ENCODE results near the gene BIK. TPM values are rescaled to one million over a fixed set of nuclear protein-coding genes. Genes with fewer than 3 reads are reported as not detected.
"Not testable (repeated sequence)": the region's sequence is repeated elsewhere in the genome, so short reads cannot be mapped to it uniquely, and the experiment has no call there.

The BIK gene
- total RNA-seq, 1 donor from 2014 or later = 9.9 TPM

GRCh38 chr22:43142880-43143562 is 32.5 kb downstream of the BIK start, which contains the start of gene MCAT:
TSS of gene MCAT (minus strand) at chr22:43143398. CDS start at chr22:43143348, 50 bp downstream.
- peaks cover 6% of the 10 kb centered on the region for H3K36me3 Mint-ChIP-seq
- no peaks in the 10 kb centered on the region for H3K9me3 Mint-ChIP-seq
- TF ChIP-seq CTCF (IDR thresholded peaks at IDR 0.05; ENCODE audit: unreplicated experiment) = no peak
- peak within 1 kb of the TSS; percentile 94 for H3K27ac Mint-ChIP-seq
- H3K4me3 Mint-ChIP-seq = peak within 1 kb of the TSS; percentile 84
- peaks cover 18% of the 10 kb centered on the region for H3K4me1 Mint-ChIP-seq
- no peaks in the 10 kb centered on the region for H3K27me3 Mint-ChIP-seq (ENCODE audit: low read depth)
- peak; percentile 55 to 78 for DNase-seq (ENCODE audit: low spot score in 2 of 2, unreplicated experiment in 2 of 2)

- no peak for TF ChIP-seq CTCF (IDR thresholded peaks at IDR 0.05; ENCODE audit: unreplicated experiment)
- peak overlapping the region; percentile 47 for H3K4me3 Mint-ChIP-seq
Observed at GRCh38 chr22:43144949-43145348, 34.4 kb downstream of the BIK start.

GRCh38 chr22:43145371-43145770 is 34.8 kb downstream of the BIK start:
- H3K4me3 Mint-ChIP-seq; H3K36me3 Mint-ChIP-seq; H3K9me3 Mint-ChIP-seq; DNase-seq (ENCODE audit: low spot score in 2 of 2, unreplicated experiment in 2 of 2); H3K27ac Mint-ChIP-seq; H3K27me3 Mint-ChIP-seq (ENCODE audit: low read depth): not testable (repeated sequence)
- peaks cover 18% of the 10 kb centered on the region for H3K4me1 Mint-ChIP-seq

More at GRCh38 chr22:43144949-43145348, 34.4 kb downstream of the BIK start:
- DNase-seq (ENCODE audit: low spot score in 2 of 2, unreplicated experiment in 2 of 2) = no peak
- H3K27ac Mint-ChIP-seq = peak overlapping the region; percentile 84
- peaks cover 2% of the 10 kb centered on the region for H3K36me3 Mint-ChIP-seq
- H3K9me3 Mint-ChIP-seq = no peaks in the 10 kb centered on the region
- H3K27me3 Mint-ChIP-seq (ENCODE audit: low read depth) = no peaks in the 10 kb centered on the region
- H3K4me1 Mint-ChIP-seq = peaks cover 18% of the 10 kb centered on the region

- not testable (repeated sequence) for H3K9me3 Mint-ChIP-seq; H3K27ac Mint-ChIP-seq; H3K4me3 Mint-ChIP-seq; H3K36me3 Mint-ChIP-seq; DNase-seq (ENCODE audit: low spot score in 2 of 2, unreplicated experiment in 2 of 2); H3K27me3 Mint-ChIP-seq (ENCODE audit: low read depth)
- peaks cover 23% of the 10 kb centered on the region for H3K4me1 Mint-ChIP-seq
Observed at GRCh38 chr22:43146332-43146731, 35.8 kb downstream of the BIK start.

- no peak overlapping the region for H3K27ac Mint-ChIP-seq
- H3K27me3 Mint-ChIP-seq (ENCODE audit: low read depth) = no peaks in the 10 kb centered on the region
- H3K9me3 Mint-ChIP-seq = no peaks in the 10 kb centered on the region
- no peaks in the 10 kb centered on the region for H3K36me3 Mint-ChIP-seq
- peaks cover 20% of the 10 kb centered on the region for H3K4me1 Mint-ChIP-seq
- TF ChIP-seq CTCF (IDR thresholded peaks at IDR 0.05; ENCODE audit: unreplicated experiment) = no peak
- DNase-seq (ENCODE audit: low spot score in 2 of 2, unreplicated experiment in 2 of 2) = no peak
- H3K4me3 Mint-ChIP-seq = no peak overlapping the region
Observed at GRCh38 chr22:43147821-43148220, 37.3 kb downstream of the BIK start.

GRCh38 chr22:43148581-43148980 is 38.0 kb downstream of the BIK start:
- Mint-ChIP-seq H3K4me3 (no peak overlapping the region), H3K27me3 (ENCODE audit: low read depth) (no peaks in the 10 kb centered on the region), H3K27ac (no peak overlapping the region), H3K4me1 (peaks cover 19% of the 10 kb centered on the region), H3K9me3 (no peaks in the 10 kb centered on the region), H3K36me3 (no peaks in the 10 kb centered on the region)
- TF ChIP-seq CTCF (IDR thresholded peaks at IDR 0.05; ENCODE audit: unreplicated experiment) = no peak
- no peak for DNase-seq (ENCODE audit: low spot score in 2 of 2, unreplicated experiment in 2 of 2)
